Measurements from ENCODE around the gene EPHA1.

EPHA1 gene

DNA sequence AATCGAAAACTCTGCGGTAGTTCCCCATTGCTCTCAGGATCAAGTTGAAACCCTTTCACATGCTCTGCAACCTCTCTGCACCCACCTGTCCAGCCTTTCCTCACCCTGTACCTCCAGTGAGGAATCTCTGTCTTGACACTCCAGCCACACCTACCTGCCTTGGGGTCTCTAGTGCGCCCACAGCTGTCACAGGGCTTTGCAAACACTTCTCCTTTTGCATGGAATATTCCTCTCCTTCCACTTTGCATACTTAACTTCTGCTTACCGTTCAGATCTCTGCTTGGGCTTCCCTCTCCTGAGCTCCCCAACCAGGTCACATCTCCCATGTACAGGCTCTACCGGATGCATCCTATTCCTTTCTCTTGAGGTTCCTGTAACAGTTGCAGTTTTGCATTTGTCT, 34.1 kb downstream of the EPHA1 start:
- no peak for DNase-seq (ENCODE audit: low read depth in 2 of 2)

- no peak for DNase-seq (ENCODE audit: low read depth in 2 of 2)
Observed at GRCh38 chr7:143373255-143373794, 35.3 kb downstream of the EPHA1 start.

GRCh38 chr7:143372070-143372469, 36.6 kb downstream of the EPHA1 start:
- no peak for DNase-seq (ENCODE audit: low read depth in 2 of 2)

- no peak for DNase-seq (ENCODE audit: low read depth in 2 of 2)
Observed at GRCh38 chr7:143369678-143370651, 38.7 kb downstream of the EPHA1 start.

GRCh38 chr7:143368387-143368786, 40.3 kb downstream of the EPHA1 start:
- DNase-seq (ENCODE audit: low read depth in 2 of 2), result no peak

DNA sequence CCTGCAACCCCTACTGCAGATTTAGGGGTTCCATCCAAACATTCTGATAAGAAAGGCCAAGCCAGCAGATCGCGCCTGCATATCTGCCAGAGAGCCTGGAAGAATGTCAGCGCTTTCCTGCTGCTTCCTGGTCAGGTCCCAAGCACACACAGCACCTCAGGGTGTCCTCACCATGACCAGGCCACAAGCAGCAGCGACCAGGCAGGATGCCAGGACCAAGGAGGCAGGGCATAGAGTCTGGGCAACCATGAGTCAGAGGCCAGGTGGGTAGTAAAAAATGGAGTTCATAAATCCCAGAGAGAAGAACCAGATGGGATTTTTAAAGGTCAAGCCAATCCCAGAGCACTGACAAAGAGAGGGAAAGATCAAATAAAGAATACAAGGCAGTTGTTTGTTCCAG, 40.7 kb downstream of the EPHA1 start:
- no peak for DNase-seq (ENCODE audit: low read depth in 2 of 2)

DNA sequence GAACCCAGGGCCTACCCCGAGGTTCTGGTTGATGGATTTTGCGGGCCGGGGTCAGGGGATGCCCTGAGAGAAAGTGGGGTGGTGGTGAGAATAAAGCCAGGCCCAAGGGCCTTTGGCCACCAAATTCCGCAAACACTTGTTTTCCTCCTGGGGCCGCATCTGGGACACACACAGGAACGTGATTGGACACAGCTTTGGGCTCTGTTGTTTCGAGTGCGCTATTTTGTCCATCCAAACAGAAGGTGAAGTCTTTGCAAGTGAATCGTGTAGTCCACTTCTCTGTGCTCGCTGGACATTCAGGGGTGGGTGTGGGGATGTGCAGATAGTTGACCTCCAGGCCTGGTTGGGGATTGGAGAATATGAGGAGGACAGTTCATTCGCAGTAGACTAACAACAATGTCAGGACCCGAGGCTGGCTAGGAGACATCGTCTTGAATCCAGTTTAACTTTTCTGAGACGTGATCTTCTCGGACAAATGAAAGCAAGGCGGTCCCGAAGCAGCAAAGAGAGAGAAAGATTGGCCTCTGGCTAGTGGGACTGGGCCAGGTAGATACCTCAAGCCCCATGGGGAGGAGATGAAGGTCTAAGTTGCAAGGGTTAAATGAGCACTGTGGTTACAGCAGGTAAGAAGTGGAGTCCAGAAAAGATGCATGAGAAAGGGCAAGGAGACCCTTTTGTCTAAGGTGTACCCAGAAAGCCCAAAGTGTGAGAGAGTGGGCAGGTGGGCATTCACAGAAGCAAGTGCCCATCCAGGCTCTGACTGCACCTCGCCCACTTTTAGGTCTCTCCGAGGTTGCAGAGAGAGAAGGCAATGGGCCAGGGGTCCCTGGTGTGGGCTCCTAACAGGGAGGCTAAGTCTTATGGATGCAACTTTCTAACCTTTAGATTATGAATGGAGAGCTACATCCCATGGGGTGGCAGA, 45.4 kb downstream of the EPHA1 start:
- no peak for DNase-seq (ENCODE audit: low read depth in 2 of 2)

- no peak for DNase-seq (ENCODE audit: low read depth in 2 of 2)
Observed at GRCh38 chr7:143362131-143363015, 46.3 kb downstream of the EPHA1 start, which contains the start of gene FAM131B. TSS of gene FAM131B (minus strand) at chr7:143362713. CDS start at chr7:143362603, 110 bp downstream.

- no peak for DNase-seq (ENCODE audit: low read depth in 2 of 2)
Observed at GRCh38 chr7:143361552-143362130, 47.0 kb downstream of the EPHA1 start.

GRCh38 chr7:143360788-143361551, 47.7 kb downstream of the EPHA1 start:
- no peak for DNase-seq (ENCODE audit: low read depth in 2 of 2)

DNA sequence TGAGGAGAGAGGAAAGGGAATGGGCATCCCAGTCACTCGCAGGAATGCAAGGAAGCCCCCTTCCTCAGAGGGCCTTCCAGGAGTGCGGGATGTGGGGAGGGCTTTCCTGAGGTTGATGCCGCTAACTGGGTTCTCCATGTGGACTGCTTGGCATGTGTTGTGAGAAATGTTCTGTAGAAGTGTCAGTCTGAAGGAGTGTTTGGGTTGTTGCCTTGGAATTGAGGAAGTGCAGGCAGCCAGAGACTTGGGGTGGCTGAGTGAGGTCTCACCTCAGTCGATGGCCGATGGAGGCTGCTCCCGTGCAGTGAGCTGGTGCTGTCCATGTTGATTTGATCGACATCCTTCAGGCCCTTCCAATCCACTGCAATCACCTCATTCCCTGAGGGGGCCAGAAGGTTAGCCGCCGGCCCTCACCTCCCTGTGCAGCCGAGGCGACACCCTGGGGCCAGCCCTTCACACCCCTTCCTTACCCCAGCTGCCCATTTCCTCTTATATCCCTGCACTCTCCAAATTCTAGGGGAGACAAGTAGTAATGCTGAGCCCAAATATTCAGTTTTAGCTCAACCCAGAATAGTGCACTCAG, 48.8 kb downstream of the EPHA1 start:
- DNase-seq (ENCODE audit: low read depth in 2 of 2), result no peak

DNA sequence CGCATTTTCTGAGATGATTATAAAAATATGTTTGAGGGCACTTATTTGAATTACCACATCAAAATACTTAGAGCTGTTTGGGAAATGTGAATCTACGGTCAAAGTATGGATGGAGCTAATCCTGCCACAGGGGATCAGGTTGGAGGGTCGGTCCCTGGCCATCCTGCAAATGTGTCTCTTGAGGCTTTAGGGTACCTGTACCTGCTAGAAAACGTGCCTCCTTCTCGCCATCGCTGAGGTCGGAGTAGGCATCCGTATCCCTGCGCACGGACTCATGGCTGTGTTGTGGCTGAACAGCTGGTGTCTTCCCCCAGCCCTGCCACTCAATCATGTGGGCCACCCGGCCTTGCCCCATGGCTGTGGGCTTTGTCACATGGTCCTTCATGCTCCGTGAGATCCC, 50.0 kb downstream of the EPHA1 start:
- DNase-seq (ENCODE audit: low read depth in 2 of 2), result no peak

- no peak for DNase-seq (ENCODE audit: low read depth in 2 of 2)
Observed at GRCh38 chr7:143356414-143357050, 52.1 kb downstream of the EPHA1 start.

- DNase-seq (ENCODE audit: low read depth in 2 of 2), result no peak
Observed at GRCh38 chr7:143355450-143356385, 52.9 kb downstream of the EPHA1 start.

- no peak for DNase-seq (ENCODE audit: low read depth in 2 of 2)
Observed at GRCh38 chr7:143354965-143355364, 53.7 kb downstream of the EPHA1 start.

DNA sequence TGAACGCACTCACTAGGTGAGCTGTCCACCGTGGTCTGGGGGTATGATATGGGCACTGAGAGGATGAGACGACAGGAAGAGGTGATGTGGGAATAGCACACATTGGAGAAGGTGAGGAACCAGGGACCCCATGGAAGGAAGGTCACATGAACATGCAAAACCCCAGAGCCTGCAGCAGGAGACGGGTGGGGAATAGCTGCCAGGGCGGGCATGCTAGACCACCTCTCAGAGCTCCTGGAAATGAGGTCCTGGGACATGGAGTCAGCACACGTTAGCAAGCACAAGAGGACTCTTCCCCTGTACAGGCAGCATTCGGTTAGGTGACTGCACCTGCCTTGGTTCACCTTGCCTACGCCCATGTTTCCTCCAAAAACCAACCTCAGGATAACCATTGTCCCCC, 54.3 kb downstream of the EPHA1 start:
- DNase-seq (ENCODE audit: low read depth in 2 of 2), result no peak

- DNase-seq (ENCODE audit: low read depth in 2 of 2), result no peak
Observed at GRCh38 chr7:143352531-143353002, 56.1 kb downstream of the EPHA1 start.

GRCh38 chr7:143351574-143351973, 57.1 kb downstream of the EPHA1 start:
- no peak for DNase-seq (ENCODE audit: low read depth in 2 of 2)

Measured in stimulated activated CD4-positive, alpha-beta T cell treated with anti-CD3 and anti-CD28 coated beads, Interleukin-12 subunit alpha, Interleukin-12 subunit beta, amount 100 ng/mL, for 24 hours (primary cell).